ENCODE results near the gene HSPB9.

Gene HSPB9

DNA sequence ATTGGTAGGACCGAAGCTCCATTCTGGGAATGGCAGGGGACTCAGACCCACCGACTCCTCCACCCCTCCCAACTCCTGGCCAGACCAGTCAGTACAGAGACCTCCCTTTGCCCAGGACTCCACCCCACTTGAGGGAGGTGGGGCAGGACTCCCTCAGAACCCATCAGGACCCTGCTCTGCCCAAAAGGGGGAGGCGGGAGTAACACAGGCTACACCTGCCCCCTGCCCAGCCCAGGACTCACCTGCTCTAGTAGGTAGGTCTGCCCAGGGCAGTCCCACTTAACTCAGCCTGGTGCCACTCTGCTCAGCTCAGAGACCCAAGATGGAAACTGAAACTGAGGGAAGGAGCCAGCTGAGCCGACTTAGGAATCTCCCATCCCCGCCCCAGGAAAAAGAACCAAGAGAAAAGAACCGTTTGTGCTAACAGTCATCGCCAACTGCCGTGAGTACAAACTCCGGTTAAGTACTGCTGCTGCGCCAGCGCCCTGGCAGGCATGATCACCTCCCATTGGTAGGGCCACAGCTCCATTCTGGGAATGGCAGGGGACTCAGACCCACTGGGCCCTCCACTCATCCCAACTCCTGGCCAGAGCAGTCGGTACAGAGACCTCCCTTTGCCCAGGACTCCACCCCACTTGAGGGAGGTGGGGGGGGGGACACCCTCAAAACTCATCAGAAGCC, 10.6 kb upstream of the HSPB9 start:
- Histone ChIP-seq H3K4me1 (no peaks in the 10 kb centered on the region), H3K27me3 (no peaks in the 10 kb centered on the region), H3K36me3 (peaks cover 3% of the 10 kb centered on the region), H3K4me3 (ENCODE audit: low read depth, low read length) (no peak overlapping the region), H3K9me3 (no peaks in the 10 kb centered on the region)
- DNase-seq = no peak
- no peak for TF ChIP-seq CTCF (IDR thresholded peaks at IDR 0.05; ENCODE audit: low read depth, low read length)

GRCh38 chr17:42112552-42113176, 9.9 kb upstream of the HSPB9 start, which contains the start of gene DHX58:
Gene DHX58 (minus strand): TSS chr17:42112714. CDS start chr17:42111892, 822 bp downstream.
- H3K9me3 ChIP-seq = no peaks in the 10 kb centered on the region
- H3K27me3 ChIP-seq = no peaks in the 10 kb centered on the region
- H3K4me3 ChIP-seq (ENCODE audit: low read depth, low read length) = no peak within 1 kb of the TSS
- DNase-seq = no peak
- no peaks in the 10 kb centered on the region for H3K4me1 ChIP-seq
- TF ChIP-seq CTCF (IDR thresholded peaks at IDR 0.05; ENCODE audit: low read depth, low read length) = no peak
- H3K36me3 ChIP-seq = peaks cover 9% of the 10 kb centered on the region

- H3K27me3 ChIP-seq = no peaks in the 10 kb centered on the region
- TF ChIP-seq CTCF (IDR thresholded peaks at IDR 0.05; ENCODE audit: low read depth, low read length) = no peak
- no peaks in the 10 kb centered on the region for H3K9me3 ChIP-seq
- H3K4me1 ChIP-seq = no peaks in the 10 kb centered on the region
- peaks cover 15% of the 10 kb centered on the region for H3K36me3 ChIP-seq
- no peak overlapping the region for H3K4me3 ChIP-seq (ENCODE audit: low read depth, low read length)
- no peak for DNase-seq
These were observed 9.1 kb upstream of the HSPB9 start for GRCh38 chr17:42113293-42114069.

- DNase-seq = no peak
- Histone ChIP-seq H3K4me3 (ENCODE audit: low read depth, low read length) (no peak overlapping the region), H3K36me3 (peaks cover 21% of the 10 kb centered on the region), H3K9me3 (no peaks in the 10 kb centered on the region), H3K4me1 (no peaks in the 10 kb centered on the region), H3K27me3 (no peaks in the 10 kb centered on the region)
- no peak for TF ChIP-seq CTCF (IDR thresholded peaks at IDR 0.05; ENCODE audit: low read depth, low read length)
These were observed 8.5 kb upstream of the HSPB9 start for GRCh38 chr17:42114118-42114517.

DNA sequence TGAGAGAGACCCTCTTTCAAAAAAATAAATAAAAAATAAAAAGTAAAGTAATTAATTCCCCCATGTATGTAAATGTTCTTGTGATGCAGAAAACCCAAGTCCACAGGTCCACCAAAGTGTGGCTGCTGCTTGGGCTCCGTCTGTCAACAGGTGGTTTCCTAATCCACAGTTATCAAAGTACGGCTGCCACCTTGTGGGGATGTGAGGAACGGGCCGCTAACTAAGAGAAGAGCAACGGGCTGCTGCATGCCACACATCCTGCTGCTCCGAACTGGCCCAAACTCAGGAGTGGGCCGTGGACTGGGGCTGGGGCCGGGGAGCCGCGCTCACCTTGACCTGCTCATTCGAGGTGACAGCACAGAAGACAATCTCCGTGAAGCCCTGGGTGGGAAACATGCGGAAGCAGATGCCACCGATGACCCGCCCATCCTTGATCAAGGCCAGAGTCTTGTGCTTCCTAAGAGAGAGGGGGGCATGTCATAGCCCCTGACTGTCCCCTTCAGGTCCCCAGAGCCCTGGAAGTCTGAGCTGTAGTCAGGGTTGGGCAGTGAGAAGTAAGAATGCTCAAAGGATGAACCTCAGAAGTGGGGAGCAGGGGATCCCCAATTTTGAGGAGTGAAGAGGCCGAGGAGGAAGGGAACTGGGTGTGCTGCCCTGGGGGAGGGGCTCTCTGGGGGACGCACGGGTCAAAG, 5.8 kb upstream of the HSPB9 start:
- H3K36me3 ChIP-seq = peaks cover 24% of the 10 kb centered on the region
- no peaks in the 10 kb centered on the region for H3K9me3 ChIP-seq
- peak; percentile 91 for TF ChIP-seq CTCF (IDR thresholded peaks at IDR 0.05; ENCODE audit: low read depth, low read length)
- H3K27me3 ChIP-seq = no peaks in the 10 kb centered on the region
- peaks cover 4% of the 10 kb centered on the region; the same call in 1 of the 2 replicates for H3K4me1 ChIP-seq
- H3K4me3 ChIP-seq (ENCODE audit: low read depth, low read length) = no peak overlapping the region
- DNase-seq = peak; percentile 84

Measured in BE2C (cell line).